GM23248 (cell line): ENCODE results near the gene SUPT3H.

Experiments
- EZH2 ChIP-seq: fragments of 200-600 bp; sonication (generic); IDR thresholded peaks from 2 replicates; pipeline ENCODE4 v1.6.1; 2018; ENCODE audit warnings: antibody characterized with exemption, mild to moderate bottlenecking; ENCODE audit not compliant: insufficient read depth, poor library complexity, severe bottlenecking
- EZH2phosphoT487 ChIP-seq: fragments of 200-600 bp; sonication (generic); IDR thresholded peaks from 2 replicates; pipeline ENCODE4 v1.6.1; 2018; ENCODE audit warnings: antibody characterized with exemption, moderate library complexity, mild to moderate bottlenecking, low read depth; ENCODE audit not compliant: insufficient read depth

GRCh38 chr6:45084257-45084656 lies 293.5 kb downstream of the SUPT3H start:
- no peak for TF ChIP-seq EZH2
- no peak for TF ChIP-seq EZH2phosphoT487
